Upper lobe of right lung (tissue), 1 donor: Measurements from ENCODE around the gene NEURL1B. TPM values are rescaled to one million over a fixed set of nuclear protein-coding genes. Genes with fewer than 3 reads are reported as not detected.

Experiments used
- ATAC-seq: fragments of 200-7000 bp; cut with Tn5 transposase; one replicate; pipeline ENCODE4 v1.9.1; 2020; ENCODE audit warnings: mild to moderate bottlenecking, moderate library complexity
- DNase-seq: peaks from one replicate; pipeline ENCODE4 v3.0.0-alpha.2; 2020
- H3K27ac ChIP-seq: fragments of 200-600 bp; one replicate; pipeline ENCODE4 v1.8.0; 2022
- H3K27me3 ChIP-seq: fragments of 200-600 bp; one replicate; pipeline ENCODE4 v1.8.0; 2022; ENCODE audit warnings: mild to moderate bottlenecking
- H3K36me3 ChIP-seq: fragments of 200-600 bp; one replicate; pipeline ENCODE4 v1.8.0; 2022
- H3K4me1 ChIP-seq: fragments of 200-600 bp; one replicate; pipeline ENCODE4 v1.8.0; 2022
- H3K4me3 ChIP-seq: fragments of 200-600 bp; one replicate; pipeline ENCODE4 v1.8.0; 2022; ENCODE audit warnings: mild to moderate bottlenecking
- H3K9me3 ChIP-seq: fragments of 200-600 bp; one replicate; pipeline ENCODE4 v1.8.0; 2022
- CTCF ChIP-seq: fragments of 200-600 bp; IDR thresholded peaks from one replicate; pipeline ENCODE4 v1.8.0; 2022; ENCODE audit warnings: antibody characterized with exemption
- intact Hi-C: fragments of 100-400 bp; cut with DNase I; formaldehyde crosslinking; loops from one replicate; pipeline ENCODE4 v1.11.0; 2022
- total RNA-seq: library from RNA; stranded (reverse); fragmentation: NEBNext Ultra II Directional; extraction: Animal tissue kit (Norgen Biotek cat#: 25700); gene quantifications from one replicate; pipeline ENCODE4 v1.2.1, GENCODE V29; 2021
- donor health status: DM: no; HTN: yes; CAD: no; lungs with severe emphysema.

NEURL1B gene
- total RNA-seq, 1 donor from 2014 or later: 25.0 TPM

- no peak overlapping the region for H3K4me3 ChIP-seq
- TF ChIP-seq CTCF: no peak
- intact Hi-C loops: no loop called here
- ATAC-seq: peak; percentile 30
- no peaks in the 10 kb centered on the region for H3K4me1 ChIP-seq
- H3K27ac ChIP-seq: no peak overlapping the region
- H3K36me3 ChIP-seq: no peaks in the 10 kb centered on the region
- no peaks in the 10 kb centered on the region for H3K9me3 ChIP-seq
- H3K27me3 ChIP-seq: no peaks in the 10 kb centered on the region
- no peak for DNase-seq
These were observed 15.8 kb upstream of the NEURL1B start for GRCh38 chr5:172624996-172625964.

- intact Hi-C loops: no loop called here
- H3K36me3 ChIP-seq: no peaks in the 10 kb centered on the region
- no peaks in the 10 kb centered on the region for H3K9me3 ChIP-seq
- ATAC-seq: no peak
- no peak for DNase-seq
- H3K27ac ChIP-seq: no peak overlapping the region
- H3K4me3 ChIP-seq: no peak overlapping the region
- no peaks in the 10 kb centered on the region for H3K4me1 ChIP-seq
- TF ChIP-seq CTCF: no peak
- H3K27me3 ChIP-seq: no peaks in the 10 kb centered on the region
These were observed 15.0 kb upstream of the NEURL1B start for GRCh38 chr5:172626031-172626581.

- no peak for TF ChIP-seq CTCF
- H3K27ac ChIP-seq: no peak overlapping the region
- intact Hi-C loops: no loop called here
- DNase-seq (no peak), ATAC-seq (no peak)
- no peaks in the 10 kb centered on the region for H3K4me1 ChIP-seq
- no peaks in the 10 kb centered on the region for H3K9me3 ChIP-seq
- no peaks in the 10 kb centered on the region for H3K36me3 ChIP-seq
- no peak overlapping the region for H3K4me3 ChIP-seq
- no peaks in the 10 kb centered on the region for H3K27me3 ChIP-seq
These were observed 11.0 kb upstream of the NEURL1B start for GRCh38 chr5:172630082-172630481.

GRCh38 chr5:172630482-172630881 is 10.6 kb upstream of the NEURL1B start:
- Histone ChIP-seq H3K4me1 (no peaks in the 10 kb centered on the region), H3K4me3 (no peak overlapping the region), H3K27me3 (no peaks in the 10 kb centered on the region), H3K9me3 (no peaks in the 10 kb centered on the region), H3K27ac (no peak overlapping the region), H3K36me3 (no peaks in the 10 kb centered on the region)
- TF ChIP-seq CTCF: no peak
- ATAC-seq: no peak
- intact Hi-C loops: no loop called here
- DNase-seq: no peak

- intact Hi-C loops: no loop called here
- no peaks in the 10 kb centered on the region for H3K36me3 ChIP-seq
- H3K4me1 ChIP-seq: no peaks in the 10 kb centered on the region
- no peak overlapping the region for H3K27ac ChIP-seq
- no peak for TF ChIP-seq CTCF
- DNase-seq (no peak), ATAC-seq (no peak)
- H3K4me3 ChIP-seq: no peak overlapping the region
- H3K27me3 ChIP-seq: no peaks in the 10 kb centered on the region
- no peaks in the 10 kb centered on the region for H3K9me3 ChIP-seq
These were observed 10.1 kb upstream of the NEURL1B start for GRCh38 chr5:172630986-172631385.
